Psoas muscle (tissue), 8 donors: ENCODE measurements around the gene INF2. TPM values are rescaled to one million over a fixed set of nuclear protein-coding genes. Genes with fewer than 3 reads are reported as not detected.

Experiments
- ATAC-seq, 4 donors: fragments of 200-7000 bp; cut with Tn5 transposase; one replicate each; pipeline ENCODE4 v1.9.1; 2020; ENCODE audit warnings: moderate library complexity in 3 of 4, mild to moderate bottlenecking in 2 of 4
- DNase-seq, 2 donors: peaks; one replicate each; pipeline ENCODE4 v3.0.0-alpha.2; 2020
- H3K27ac ChIP-seq: fragments of 200-600 bp; one replicate; pipeline ENCODE4 v1.8.0; 2022
- H3K27me3 ChIP-seq, 3 donors: fragments of 200-600 bp in 1 of 3; one replicate each; pipeline versions ENCODE4 v1.6.1 to v1.8.0; 2013 to 2022; ENCODE audit warnings: low read length in 2 of 3, mild to moderate bottlenecking in 2 of 3, moderate library complexity in 1 of 3; ENCODE audit not compliant: insufficient read depth in 3 of 3
- H3K36me3 ChIP-seq, 2 donors: fragments of 200-600 bp in 1 of 2; one replicate each; pipeline versions ENCODE4 v1.6.1 to v1.8.0; 2013 to 2022; ENCODE audit warnings: low read depth in 1 of 2, mild to moderate bottlenecking in 1 of 2, moderate library complexity in 1 of 2; ENCODE audit not compliant: insufficient read depth in 1 of 2
- H3K4me1 ChIP-seq: fragments of 200-600 bp; one replicate; pipeline ENCODE4 v1.8.0; 2022
- H3K4me3 ChIP-seq: fragments of 200-600 bp; one replicate; pipeline ENCODE4 v1.8.0; 2022; ENCODE audit warnings: mild to moderate bottlenecking
- H3K9me3 ChIP-seq: fragments of 200-600 bp; one replicate; pipeline ENCODE4 v1.8.0; 2022
- CTCF ChIP-seq: fragments of 200-600 bp; IDR thresholded peaks from one replicate; pipeline ENCODE4 v1.8.0; 2022; ENCODE audit warnings: antibody characterized with exemption
- WGBS, 3 donors: extraction: QIAGEN DNeasy Blood & Tissue Kit; methylation state at CpG; one replicate each; pipeline versions ENCODE4 v1.1.6 to v1.1.7; 2013; 5-methylcytosine and 5-hydroxymethylcytosine counted together
- intact Hi-C, 2 donors: fragments of 100-400 bp; cut with DNase I; formaldehyde crosslinking; loops; one replicate each; pipeline versions ENCODE4 v1.11.0 to v1.14.2; 2022
- polyA plus RNA-seq, 3 donors: library from polyadenylated mRNA; stranded (reverse); fragments of 200-250 nt; gene quantifications; one replicate each; pipeline ENCODE4 v1.2.3, GENCODE V29; 2013
- total RNA-seq, 4 donors: library from RNA; stranded (reverse); fragmentation: NEBNext Ultra II Directional in 2 of 4; extraction: Animal tissue kit (Norgen Biotek cat#: 25700) in 2 of 4; gene quantifications; one replicate each; pipeline versions ENCODE4 v1.2.1 to v1.2.4, GENCODE V29; 2021 to 2023
- donor health status: healthy with polysubstance abuse.
- donor health status: DM: no; HTN: no; CAD: no; lungs with moderate emphysema.
- donor health status: Bipolar disorder and iron deficiency.
- donor health status: healthy.
- donor health status: DM: yes; HTN: yes; CAD: no.
- donor health status: DM: no; HTN: no; CAD: no.
- donor health status: DM: no; HTN: no; CAD: no.
- donor health status: DM: yes; HTN: yes; CAD: no.

INF2 gene
- total and polyA plus RNA-seq, 7 donors = 12.0 to 29.1 (median 21.6) TPM

GRCh38 chr14:104676130-104676693 is 13.2 kb upstream of the INF2 start:
- Histone ChIP-seq H3K27me3 (no peaks in the 10 kb centered on the region), H3K9me3 (no peaks in the 10 kb centered on the region), H3K4me3 (no peak overlapping the region), H3K4me1 (peaks cover 26% of the 10 kb centered on the region), H3K27ac (no peak overlapping the region), H3K36me3 (no peaks in the 10 kb centered on the region)
- no peak for ATAC-seq
- 92 to 96% (median 93%) methylated on average over 7 of the region's 7 CpGs for WGBS, 3 donors
- TF ChIP-seq CTCF = no peak
- intact Hi-C loops = no loop called here
- DNase-seq = peak in 1 of 2 donors; percentile 13

- peak overlapping the region; percentile 70 for H3K4me3 ChIP-seq
- H3K4me1 ChIP-seq = peaks cover 33% of the 10 kb centered on the region
- ATAC-seq (peak in 1 of 4 donors; percentile 1), DNase-seq (peak; percentile 33 to 62)
- WGBS, 3 donors = 45 to 49% (median 48%) methylated on average over 27 to 29 of the region's 29 CpGs
- intact Hi-C loops = no loop called here
- H3K9me3 ChIP-seq = no peaks in the 10 kb centered on the region
- no peaks in the 10 kb centered on the region for H3K36me3 ChIP-seq
- no peak for TF ChIP-seq CTCF
- no peaks in the 10 kb centered on the region for H3K27me3 ChIP-seq
- H3K27ac ChIP-seq = peak overlapping the region; percentile 86
These were observed 12.5 kb upstream of the INF2 start for GRCh38 chr14:104676694-104677511.

DNA sequence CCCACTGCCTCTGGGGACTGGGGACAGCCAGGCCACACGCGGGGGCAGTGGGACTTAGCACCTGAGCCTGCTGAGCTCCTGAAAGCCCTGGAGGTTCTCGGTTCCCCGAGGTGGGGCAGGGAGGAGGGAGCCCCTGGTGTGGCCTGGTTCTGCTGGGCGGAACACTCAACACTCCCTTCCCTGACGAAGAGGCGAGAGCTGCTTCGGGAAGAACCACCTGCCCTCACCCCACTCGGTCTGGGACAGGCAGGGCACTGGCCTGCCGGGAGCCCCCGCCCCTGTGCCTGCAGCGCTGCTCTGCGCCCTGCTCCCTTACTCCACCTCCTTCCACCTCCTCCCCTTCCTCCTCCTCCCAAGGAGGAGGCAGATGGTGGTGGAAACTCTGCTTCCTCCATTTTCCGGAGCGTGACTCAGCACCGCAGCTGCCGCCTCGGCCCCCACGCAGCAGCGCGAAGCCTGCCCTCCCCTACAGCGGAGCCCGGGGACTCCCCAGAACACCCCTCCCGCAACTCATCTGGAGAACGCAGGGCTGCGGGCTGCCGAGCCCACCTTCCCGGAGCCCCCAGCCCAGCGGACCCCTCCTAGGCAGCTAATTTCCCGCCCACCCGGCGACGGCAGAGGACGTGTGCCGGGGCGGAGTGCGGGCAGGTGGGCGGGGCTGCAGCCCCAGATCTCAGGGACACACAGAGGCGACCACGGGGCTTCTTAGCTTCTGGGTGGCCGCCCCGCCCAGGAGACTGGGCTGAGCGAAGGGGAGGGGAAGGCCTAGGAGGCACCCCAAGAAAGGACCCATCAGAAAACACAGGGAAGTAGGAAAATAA is 11.7 kb upstream of the INF2 start:
- 7 to 26% (median 10%) methylated on average over 40 to 43 of the region's 43 CpGs for WGBS, 3 donors
- Histone ChIP-seq H3K9me3 (no peaks in the 10 kb centered on the region), H3K4me3 (peak overlapping the region; percentile 70), H3K4me1 (peaks cover 39% of the 10 kb centered on the region), H3K27me3 (no peaks in the 10 kb centered on the region), H3K27ac (peak overlapping the region; percentile 86), H3K36me3 (no peaks in the 10 kb centered on the region)
- peak; percentile 48 to 75 (median 54) for ATAC-seq
- peak; percentile 81 to 84 for DNase-seq
- no peak for TF ChIP-seq CTCF
- intact Hi-C loops = no loop called here

- peaks cover 39% of the 10 kb centered on the region for H3K4me1 ChIP-seq
- no peaks in the 10 kb centered on the region for H3K9me3 ChIP-seq
- ATAC-seq = peak in 1 of 4 donors; percentile 25
- DNase-seq = peak in 1 of 2 donors; percentile 59
- H3K4me3 ChIP-seq = peak overlapping the region; percentile 70
- no peaks in the 10 kb centered on the region for H3K27me3 ChIP-seq
- WGBS, 3 donors = 40 to 48% (median 41%) methylated on average over 11 to 13 of the region's 13 CpGs
- H3K36me3 ChIP-seq = no peaks in the 10 kb centered on the region
- TF ChIP-seq CTCF = no peak
- peak overlapping the region; percentile 86 for H3K27ac ChIP-seq
- intact Hi-C loops = no loop called here
These were observed 11.1 kb upstream of the INF2 start for GRCh38 chr14:104678346-104678745.
